HCT116 (cell line): ENCODE measurements around the gene STH. TPM values are rescaled to one million over a fixed set of nuclear protein-coding genes. Genes with fewer than 3 reads are reported as not detected.

ENCODE experiments used
- ATAC-seq: fragments of 200-7000 bp; cut with Tn5 transposase; 2 replicates; pipeline ENCODE4 v1.9.1; 2020; ENCODE audit warnings: mild to moderate bottlenecking, moderate library complexity
- BruUV-seq: library from RNA; stranded (reverse); fragments of 400-500 nt; replicated peaks from 2 replicates; lab custom pipeline; 2021; lab: Mats Ljungman, UMichigan
- CTCF ChIA-PET: fragments of 300-600 bp; sonication (Branson Sonifier 250); formaldehyde crosslinking; loops from one replicate; lab custom pipeline; 2021; ENCODE audit warnings: antibody characterized with exemption; lab: Charles Lee
- POLR2A ChIA-PET: fragments of 300-600, 350-600 bp; sonication (Branson Sonifier 250); formaldehyde crosslinking; loops from one replicate; lab custom pipeline; 2021; ENCODE audit warnings: antibody characterized with exemption; lab: Charles Lee
- RAD21 ChIA-PET, 2 experiments: fragments of 300-600 bp; sonication (Branson Sonifier 250); formaldehyde crosslinking; loops; one replicate each; lab custom pipeline; 2023; ENCODE audit warnings: low total read pairs in 2 of 2; ENCODE audit not compliant: uncharacterized antibody in 2 of 2, unreplicated experiment in 2 of 2, low non-redundant PET in 1 of 2; lab: Charles Lee
- DNase-seq: peaks from one replicate; pipeline ENCODE4 v3.0.0-alpha.2; 2010; ENCODE audit warnings: low read depth, low spot score
- H2AFZ ChIP-seq: fragments of 200-600 bp; shearing (Covaris generic), sonication (generic); 2 replicates; pipeline ENCODE4 v1.6.1; 2017; ENCODE audit warnings: low read depth, mixed run types, mixed read lengths, antibody characterized with exemption, low read length; ENCODE audit not compliant: poor library complexity, severe bottlenecking
- H3K27ac ChIP-seq: 2 replicates; pipeline ENCODE4 v1.5.1; 2012; ENCODE audit warnings: low read depth, low read length
- H3K27me3 ChIP-seq: fragments of 200-600 bp; sonication (generic); 2 replicates; pipeline ENCODE4 v1.6.1; 2016; ENCODE audit warnings: mixed run types, low read length, mixed read lengths; ENCODE audit not compliant: insufficient read depth
- H3K36me3 ChIP-seq, 2 experiments: fragments of 200-500 bp in 1 of 2; fragments of 200-600 bp in 1 of 2; sonication (Bioruptor generic) in 1 of 2; sonication (generic) in 1 of 2; 2 replicates each; pipeline versions ENCODE4 v1.5.1 to v1.6.1; 2014 to 2016; ENCODE audit warnings: low read length in 2 of 2, inconsistent platforms in 1 of 2, mixed read lengths in 1 of 2, mixed run types in 1 of 2; ENCODE audit not compliant: insufficient read depth in 2 of 2, control insufficient read depth in 1 of 2
- H3K4me1 ChIP-seq, 2 experiments: fragments of 200-600 bp in 1 of 2; sonication (generic) in 1 of 2; 2 replicates each; pipeline versions ENCODE4 v1.5.1 to v1.6.1; 2012 to 2017; ENCODE audit warnings: low read length in 2 of 2, inconsistent platforms in 1 of 2, mild to moderate bottlenecking in 1 of 2, mixed read lengths in 1 of 2, mixed run types in 1 of 2, moderate library complexity in 1 of 2; ENCODE audit not compliant: insufficient read depth in 2 of 2, control insufficient read depth in 1 of 2
- H3K4me2 ChIP-seq: fragments of 200-600 bp; sonication (generic); 2 replicates; pipeline ENCODE4 v1.6.1; 2017; ENCODE audit warnings: mixed run types, low read length, mixed read lengths
- H3K4me3 ChIP-seq, 2 experiments: fragments of 200-600 bp in 1 of 2; sonication (generic) in 1 of 2; replicated peaks in 1 of 2; 2 replicates each; pipeline ENCODE4 v1.5.1; 2011 to 2016; ENCODE audit warnings: low read length in 2 of 2, control low read depth in 1 of 2, low read depth in 1 of 2, mild to moderate bottlenecking in 1 of 2, mixed read lengths in 1 of 2, mixed run types in 1 of 2
- H3K79me2 ChIP-seq: fragments of 200-600 bp; sonication (generic); 2 replicates; pipeline ENCODE4 v1.6.1; 2017; ENCODE audit warnings: mild to moderate bottlenecking, mixed run types, low read length, moderate library complexity, mixed read lengths; ENCODE audit not compliant: insufficient read depth
- H3K9ac ChIP-seq: fragments of 200-600 bp; sonication (generic); 2 replicates; pipeline ENCODE4 v1.6.1; 2016; ENCODE audit warnings: low read length, mixed read lengths
- H3K9me2 ChIP-seq: fragments of 200-600 bp; sonication (generic), shearing (Covaris generic); 2 replicates; pipeline ENCODE4 v1.6.1; 2017; ENCODE audit warnings: mixed run types, mild to moderate bottlenecking, moderate library complexity; ENCODE audit not compliant: insufficient read depth
- H3K9me3 ChIP-seq, 2 experiments: fragments of 200-500 bp in 1 of 2; fragments of 200-600 bp in 1 of 2; sonication (Bioruptor generic) in 1 of 2; sonication (generic) in 1 of 2; 2 replicates each; pipeline ENCODE4 v1.6.1; 2014 to 2017; ENCODE audit warnings: low read length in 2 of 2, mixed read lengths in 2 of 2, inconsistent platforms in 1 of 2, low read depth in 1 of 2, mild to moderate bottlenecking in 1 of 2, mixed run types in 1 of 2, moderate library complexity in 1 of 2; ENCODE audit not compliant: control insufficient read depth in 1 of 2, insufficient read depth in 1 of 2
- H4K20me1 ChIP-seq: fragments of 200-600 bp; sonication (generic), shearing (Covaris generic); 2 replicates; pipeline ENCODE4 v1.6.1; 2017; ENCODE audit warnings: mixed run types, mild to moderate bottlenecking, moderate library complexity; ENCODE audit not compliant: insufficient read depth
- CTCF ChIP-seq, 3 experiments: fragments of 200-600 bp in 1 of 3; sonication (generic) in 1 of 3; IDR thresholded peaks in 2 of 3; conservative IDR thresholded peaks in 1 of 3; 2 replicates each; pipeline ENCODE4 v1.5.1; 2012 to 2017; ENCODE audit warnings: low read depth in 2 of 3, low read length in 2 of 3, antibody characterized with exemption in 1 of 3, borderline replicate concordance in 1 of 3, control low read depth in 1 of 3, mild to moderate bottlenecking in 1 of 3, mixed read lengths in 1 of 3, mixed run types in 1 of 3, moderate library complexity in 1 of 3; ENCODE audit not compliant: insufficient read depth in 1 of 3
- EGR1 ChIP-seq: IDR thresholded peaks from 2 replicates; pipeline ENCODE4 v1.6.1; 2012; ENCODE audit warnings: low read depth
- EZH2phosphoT487 ChIP-seq: fragments of 200-600 bp; IDR thresholded peaks from 2 replicates; pipeline ENCODE4 v1.6.1; 2018; ENCODE audit warnings: antibody characterized with exemption, borderline replicate concordance
- FOSL1 ChIP-seq: IDR thresholded peaks from 2 replicates; pipeline ENCODE4 v1.6.1; 2012; ENCODE audit warnings: low read depth
- JUND ChIP-seq: IDR thresholded peaks from 2 replicates; pipeline ENCODE4 v1.6.1; 2012
- MAX ChIP-seq: IDR thresholded peaks from 2 replicates; pipeline ENCODE4 v1.6.1; 2012
- POLR2A ChIP-seq: IDR thresholded peaks from 2 replicates; pipeline ENCODE4 v1.7.0; 2011; ENCODE audit warnings: borderline replicate concordance; ENCODE audit not compliant: insufficient read depth, insufficient read length; ENCODE audit errors: extremely low read depth
- POLR2AphosphoS5 ChIP-seq: IDR thresholded peaks from 2 replicates; pipeline ENCODE4 v1.6.1; 2011; ENCODE audit warnings: mild to moderate bottlenecking, low read depth, low read length, moderate library complexity
- RAD21 ChIP-seq: IDR thresholded peaks from 2 replicates; pipeline ENCODE4 v1.6.1; 2012; ENCODE audit warnings: low read depth, mild to moderate bottlenecking
- SIN3A ChIP-seq: IDR thresholded peaks from 2 replicates; pipeline ENCODE4 v1.6.1; 2012; ENCODE audit warnings: low read depth
- SP1 ChIP-seq: IDR thresholded peaks from 2 replicates; pipeline ENCODE4 v1.6.1; 2012; ENCODE audit warnings: low read depth
- TCF7L2 ChIP-seq: IDR thresholded peaks from 2 replicates; pipeline ENCODE4 v1.7.0; 2011; ENCODE audit warnings: borderline replicate concordance, inconsistent platforms; ENCODE audit not compliant: insufficient read depth, insufficient read length; ENCODE audit errors: extremely low read depth
- YY1 ChIP-seq: IDR thresholded peaks from 2 replicates; pipeline ENCODE4 v1.6.1; 2011; ENCODE audit warnings: low read length, low read depth, moderate library complexity, mild to moderate bottlenecking; ENCODE audit not compliant: insufficient replicate concordance; ENCODE audit errors: extremely low read depth
- ZBTB33 ChIP-seq: IDR thresholded peaks from 2 replicates; pipeline ENCODE4 v1.6.1; 2011; ENCODE audit warnings: mild to moderate bottlenecking, low read length, moderate library complexity; ENCODE audit not compliant: insufficient replicate concordance; ENCODE audit errors: extremely low read depth
- ZFX ChIP-seq: fragments of 450-650 bp; IDR thresholded peaks from 2 replicates; pipeline ENCODE4 v1.6.1; 2017
- intact Hi-C: fragments of 100-400 bp; cut with micrococcal nuclease; formaldehyde crosslinking; loops from 2 replicates; pipeline ENCODE4 v1.10.0; 2022
- total RNA-seq: library from RNA; stranded (reverse); gene quantifications from one replicate; pipeline ENCODE4 v1.2.1, GENCODE V29; 2021; ENCODE audit not compliant: unreplicated experiment
- TF ChIP-seq, protein P1 (sequence below): IDR thresholded peaks from 2 replicates; pipeline ENCODE4 v1.6.1; 2012

STH gene
- total RNA-seq, 1 experiment from 2014 or later: not detected

DNA sequence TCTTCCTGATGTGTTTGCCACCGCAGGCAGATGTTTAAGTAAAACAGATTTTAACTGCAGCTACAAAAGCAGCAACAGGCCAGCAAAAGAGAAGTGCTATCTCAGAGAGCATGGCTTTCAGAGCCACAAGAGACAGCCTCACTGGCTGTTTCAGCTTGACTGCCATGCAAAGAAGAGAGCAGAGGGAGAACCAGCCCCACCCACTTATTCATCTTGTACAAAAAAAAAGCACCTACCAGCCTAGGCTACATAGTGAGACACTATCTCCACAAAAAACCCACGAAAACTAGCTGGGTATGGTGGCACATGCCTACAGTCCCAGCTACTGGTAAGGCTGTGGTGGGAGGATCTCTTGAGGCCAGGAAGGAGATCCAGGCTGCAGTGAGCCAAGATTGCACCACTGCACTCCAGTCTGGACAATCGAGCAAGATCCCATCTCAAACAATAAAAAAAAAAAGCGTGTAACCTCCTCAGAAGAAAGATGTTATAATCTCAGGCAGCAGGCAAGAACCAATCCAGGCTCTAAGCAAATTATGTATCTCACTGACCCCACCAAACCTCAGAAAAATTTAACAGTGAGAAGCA, 30.0 kb downstream of the STH start:
- CTCF ChIA-PET: interaction anchor here (2.4 kb wide), 1 partner anchor 15 kb away, joined by 9 read pairs; no protein-coding TSS in a partner anchor
- DNase-seq: no peak

More for the DNA sequence above, 30.0 kb downstream of the STH start:
- Histone ChIP-seq H3K4me3 (no peak overlapping the region), H4K20me1 (no peaks in the 10 kb centered on the region), H3K9me2 (no peaks in the 10 kb centered on the region), H3K79me2 (no peaks in the 10 kb centered on the region), H3K4me2 (no peak overlapping the region), H3K36me3 (peaks cover 29 to 42% of the 10 kb centered on the region in 2 experiments), H3K4me1 (no peaks in the 10 kb centered on the region), H3K9me3 (no peaks in the 10 kb centered on the region), H3K27me3 (no peaks in the 10 kb centered on the region), H2AFZ (no peak overlapping the region), H3K9ac (no peak overlapping the region), H3K27ac (no peak overlapping the region)
- no peak for ATAC-seq
- TF ChIP-seq SP1: no peak
- TF ChIP-seq FOSL1: no peak
- TF ChIP-seq EZH2phosphoT487: no peak
- no peak for TF ChIP-seq MAX
- TF ChIP-seq TCF7L2: no peak
- TF ChIP-seq ZFX: no peak
- TF ChIP-seq YY1: no peak
- TF ChIP-seq JUND: no peak
- TF ChIP-seq RAD21: no peak
- no peak for TF ChIP-seq EGR1
- no peak for TF ChIP-seq ZBTB33
- no peak for TF ChIP-seq POLR2AphosphoS5
- no peak for TF ChIP-seq SIN3A
- TF ChIP-seq CTCF (IDR thresholded peaks at IDR 0.05 in 2 of 3, conservative IDR thresholded peaks at IDR 0.05 in 1 of 3; ENCODE audit: borderline replicate concordance in 1 of 3, insufficient read depth in 1 of 3, low read depth in 2 of 3, low read length in 2 of 3): no peak
- TF ChIP-seq, protein P1, sequence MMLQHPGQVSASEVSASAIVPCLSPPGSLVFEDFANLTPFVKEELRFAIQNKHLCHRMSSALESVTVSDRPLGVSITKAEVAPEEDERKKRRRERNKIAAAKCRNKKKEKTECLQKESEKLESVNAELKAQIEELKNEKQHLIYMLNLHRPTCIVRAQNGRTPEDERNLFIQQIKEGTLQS: no peak
- no peak for TF ChIP-seq POLR2A
- POLR2A ChIA-PET: no interaction called here
- BruUV-seq: no TSS peak
- intact Hi-C loops: no loop called here
- RAD21 ChIA-PET: interaction anchor here in 1 of 2 experiments (1.1 kb wide), 1 partner anchor 9 kb away, joined by 3 read pairs; no protein-coding TSS in a partner anchor
